HG02852 (cell line): Measurements from ENCODE around the gene MYO1D.
"Not testable (repeated sequence)": the region's sequence is repeated elsewhere in the genome, so short reads cannot be mapped to it uniquely, and the experiment has no call there.

Experiments
- ATAC-seq: cut with Tn5 transposase; IDR thresholded peaks from one replicate; pipeline ENCODE4 v1.9.1; 2021; ENCODE audit warnings: mild to moderate bottlenecking, moderate library complexity; ENCODE audit not compliant: unreplicated experiment

The MYO1D gene

GRCh38 chr17:32693194-32693897 is 183.6 kb downstream of the MYO1D start:
- no peak for ATAC-seq

- no peak for ATAC-seq
Measured at GRCh38 chr17:32692179-32692578, 184.7 kb downstream of the MYO1D start.

DNA sequence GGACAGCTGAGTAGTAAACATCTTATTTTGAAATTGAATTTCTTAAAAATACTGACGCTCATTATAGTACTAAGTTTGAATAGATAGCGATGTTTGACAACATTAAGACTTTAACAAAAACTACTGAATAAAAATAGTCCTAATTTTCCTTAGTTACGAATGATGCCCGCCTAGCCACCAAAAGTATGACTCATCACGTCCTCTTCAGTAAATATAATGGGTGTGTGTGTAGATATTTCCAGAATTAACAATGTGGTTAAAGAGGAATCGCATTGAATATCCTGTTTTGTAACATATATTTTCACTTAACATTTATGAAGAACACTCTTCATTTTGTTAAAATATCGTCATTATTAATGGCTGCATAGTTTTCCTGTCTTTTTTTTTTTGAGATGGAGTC is 187.6 kb downstream of the MYO1D start:
- no peak for ATAC-seq

DNA sequence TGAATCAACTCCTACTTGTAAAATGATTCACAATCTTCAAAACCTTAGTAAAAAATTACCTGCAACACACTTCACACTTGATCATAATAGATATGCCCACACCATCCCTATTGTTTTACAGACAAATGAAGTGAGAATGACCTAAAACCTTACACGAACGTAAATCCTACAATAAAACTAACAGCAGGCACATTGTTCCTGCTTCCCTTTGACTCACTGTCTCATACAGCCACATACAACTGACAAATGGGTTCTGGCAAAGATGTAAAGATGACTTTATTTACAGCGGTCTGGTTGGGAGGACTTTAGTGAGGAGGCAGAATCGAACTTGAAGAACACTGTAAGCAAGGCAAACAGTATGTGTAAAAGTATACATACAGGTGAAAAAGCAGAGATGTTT is 188.7 kb downstream of the MYO1D start:
- no peak for ATAC-seq

- no peak for ATAC-seq
Measured at GRCh38 chr17:32684087-32684958, 192.6 kb downstream of the MYO1D start.

DNA sequence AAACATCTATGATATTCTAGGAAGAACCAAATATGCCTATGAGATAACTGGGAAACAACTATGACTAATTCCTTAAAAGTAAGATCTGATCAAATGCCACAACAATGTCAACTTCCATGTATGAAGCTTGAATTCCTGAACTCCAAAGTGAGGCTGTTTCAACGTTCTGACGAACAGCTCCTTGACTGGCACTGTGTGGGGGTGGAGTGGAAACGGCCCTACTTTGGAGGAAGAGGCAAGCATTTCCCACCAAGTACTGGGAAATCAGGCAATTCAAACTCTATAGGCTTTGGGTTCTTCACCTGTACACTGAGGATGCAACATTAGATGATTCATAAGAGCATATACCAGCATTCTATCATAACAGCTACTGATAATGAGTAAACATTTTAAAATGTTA is 203.0 kb downstream of the MYO1D start:
- ATAC-seq: no peak

DNA sequence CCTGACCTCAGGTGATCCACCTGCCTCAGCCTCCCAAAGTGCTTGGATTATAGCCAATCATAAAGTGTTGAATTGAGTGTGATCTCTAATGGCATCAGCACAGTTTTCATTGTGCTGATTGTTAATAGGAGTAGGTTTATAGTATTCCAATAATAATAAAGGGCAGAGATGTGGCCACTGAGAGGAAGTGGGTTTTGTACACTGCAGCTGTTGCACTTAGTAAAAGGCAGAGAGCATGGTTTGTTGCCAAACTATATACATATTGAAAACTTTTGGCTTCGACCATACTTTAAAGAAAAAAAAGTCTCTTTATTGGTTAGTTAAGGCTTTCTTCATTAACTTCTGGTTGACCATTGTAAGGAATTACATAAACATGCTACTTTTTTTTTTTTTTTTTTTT is 204.2 kb downstream of the MYO1D start:
- ATAC-seq: no peak

DNA sequence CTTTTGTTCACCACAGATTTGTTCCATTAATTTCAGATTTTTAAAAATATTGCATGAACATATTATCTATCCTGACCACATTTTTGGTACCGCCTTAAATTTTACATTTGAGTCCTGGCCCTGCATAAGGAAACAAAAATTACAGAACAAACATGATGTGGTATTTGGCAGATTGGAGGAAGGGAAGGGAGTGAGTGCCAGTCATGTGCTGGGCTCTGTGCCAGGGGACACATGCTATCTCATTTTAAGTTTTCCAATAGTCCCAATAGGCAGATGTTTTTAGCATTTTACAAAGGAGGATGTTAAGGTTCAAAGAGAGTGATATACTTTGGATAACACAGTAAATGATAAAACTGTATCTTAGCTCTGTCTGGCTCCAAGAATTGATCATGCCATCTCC is 205.0 kb downstream of the MYO1D start:
- no peak for ATAC-seq

DNA sequence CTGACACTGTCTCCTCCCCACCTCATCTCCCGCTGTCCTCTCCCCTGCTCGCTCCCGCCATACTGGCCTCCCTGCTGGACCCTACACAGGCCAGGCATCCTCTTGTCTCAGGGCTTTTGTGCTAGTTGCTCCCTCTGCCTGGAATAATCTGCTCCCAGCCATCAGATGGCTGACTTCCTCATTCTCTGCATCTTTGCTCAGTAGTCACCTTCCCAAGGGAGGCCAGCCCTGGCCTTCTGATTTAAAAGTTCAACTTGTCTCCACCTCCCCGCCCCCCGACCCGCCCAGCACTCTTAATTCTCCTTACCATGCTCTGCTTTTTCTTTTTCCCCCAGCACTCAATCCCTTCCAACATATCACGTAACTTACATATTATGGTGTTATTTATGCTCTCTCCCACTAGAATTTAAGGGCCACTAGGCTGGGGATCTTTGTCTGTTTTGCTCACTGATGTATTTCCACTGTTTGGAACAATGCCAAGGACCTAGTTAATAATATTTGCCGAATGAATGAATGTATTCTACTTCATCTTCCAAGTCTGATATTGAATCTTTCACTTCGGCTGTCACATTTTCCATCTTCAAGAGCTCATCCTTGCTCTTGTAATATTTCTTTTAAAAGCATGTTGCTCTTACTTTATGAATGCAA is 211.9 kb downstream of the MYO1D start:
- no peak for ATAC-seq

DNA sequence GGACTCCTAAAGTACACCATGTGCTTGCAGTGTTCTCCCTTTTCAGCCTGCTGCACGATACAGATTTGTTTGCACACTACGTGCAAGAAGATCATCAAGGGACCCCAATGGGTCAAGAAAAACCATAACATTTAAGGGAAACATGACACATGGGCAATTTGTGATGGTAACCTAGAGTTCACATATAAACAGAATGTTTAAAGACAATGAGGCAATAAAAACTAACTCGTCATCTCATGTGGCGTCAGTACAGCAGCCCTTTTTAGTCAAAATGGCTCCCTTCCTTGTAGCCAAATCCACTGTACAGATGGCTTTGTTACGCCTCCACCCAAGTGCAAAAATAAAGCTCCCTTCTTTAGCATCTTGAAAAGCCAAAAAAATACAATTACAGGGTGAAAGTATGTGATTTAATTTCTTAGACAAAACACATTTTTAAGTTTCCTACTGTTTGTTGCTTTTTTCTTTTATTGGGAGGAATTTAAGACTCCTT is 216.4 kb downstream of the MYO1D start:
- ATAC-seq: no peak

DNA sequence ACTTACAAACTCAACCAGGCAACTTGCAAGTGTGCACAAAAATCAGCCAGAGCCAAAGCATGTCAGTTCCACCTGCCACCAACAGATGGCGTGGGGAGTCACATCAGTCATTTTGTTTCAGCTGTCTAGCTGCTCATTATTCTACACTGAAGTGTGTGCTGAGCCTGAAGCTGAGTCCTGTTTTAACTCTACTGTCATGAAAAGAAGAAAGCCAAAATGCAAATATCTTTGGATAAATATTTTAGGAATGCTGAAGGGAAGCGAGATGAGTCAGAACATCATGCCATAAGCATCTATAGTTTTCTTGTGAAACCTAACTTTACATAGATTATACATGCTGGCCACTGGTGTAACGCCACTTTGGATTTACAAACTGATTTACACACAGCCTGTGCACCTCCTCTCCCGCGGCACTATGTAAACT is 217.5 kb downstream of the MYO1D start:
- no peak for ATAC-seq

- no peak for ATAC-seq
Measured at GRCh38 chr17:32658470-32659418, 218.2 kb downstream of the MYO1D start.

- no peak for ATAC-seq
Measured at GRCh38 chr17:32656886-32657285, 220.0 kb downstream of the MYO1D start.

GRCh38 chr17:32654324-32654723 is 222.6 kb downstream of the MYO1D start:
- ATAC-seq: no peak

GRCh38 chr17:32651084-32651483 is 225.8 kb downstream of the MYO1D start:
- no peak for ATAC-seq

DNA sequence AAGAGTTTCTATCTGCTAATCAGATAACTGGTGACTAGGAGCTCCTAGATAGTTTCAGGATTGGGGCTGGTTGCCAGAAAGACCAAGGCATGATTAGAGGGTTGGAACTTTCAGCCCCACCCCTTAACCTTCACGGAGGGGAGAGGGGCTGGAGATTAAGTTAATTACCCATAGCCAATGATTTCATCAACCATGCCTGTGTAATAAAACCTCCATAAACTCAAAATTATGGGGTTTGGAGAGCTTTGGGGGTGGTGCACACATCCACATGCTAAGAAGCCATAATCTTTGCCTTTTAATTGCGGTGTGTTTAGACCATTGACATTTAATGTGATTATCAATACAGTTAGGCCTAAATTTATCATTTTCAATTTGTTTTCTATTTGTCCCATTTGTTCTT is 228.5 kb downstream of the MYO1D start:
- ATAC-seq: no peak

DNA sequence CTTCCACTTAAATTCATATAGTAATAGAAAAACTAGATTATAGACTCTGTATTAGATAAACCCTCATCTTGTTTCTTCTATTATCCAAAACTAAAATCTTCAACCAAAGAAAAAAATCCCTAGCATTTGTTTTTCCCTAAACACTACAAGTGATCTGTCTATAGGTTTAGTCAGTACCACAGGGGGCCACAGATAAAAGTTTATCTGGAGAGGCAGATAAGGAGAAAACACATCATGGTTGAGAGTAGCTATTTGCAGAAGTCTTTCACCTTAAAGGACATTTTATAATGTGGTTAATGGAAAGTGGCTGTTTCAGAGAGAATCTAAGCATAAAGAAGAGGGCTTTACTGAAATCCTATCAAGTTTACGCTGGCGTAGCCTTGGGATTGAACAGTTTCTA is 230.0 kb downstream of the MYO1D start:
- no peak for ATAC-seq

GRCh38 chr17:32641514-32641913 is 235.4 kb downstream of the MYO1D start:
- ATAC-seq: not testable (repeated sequence)

DNA sequence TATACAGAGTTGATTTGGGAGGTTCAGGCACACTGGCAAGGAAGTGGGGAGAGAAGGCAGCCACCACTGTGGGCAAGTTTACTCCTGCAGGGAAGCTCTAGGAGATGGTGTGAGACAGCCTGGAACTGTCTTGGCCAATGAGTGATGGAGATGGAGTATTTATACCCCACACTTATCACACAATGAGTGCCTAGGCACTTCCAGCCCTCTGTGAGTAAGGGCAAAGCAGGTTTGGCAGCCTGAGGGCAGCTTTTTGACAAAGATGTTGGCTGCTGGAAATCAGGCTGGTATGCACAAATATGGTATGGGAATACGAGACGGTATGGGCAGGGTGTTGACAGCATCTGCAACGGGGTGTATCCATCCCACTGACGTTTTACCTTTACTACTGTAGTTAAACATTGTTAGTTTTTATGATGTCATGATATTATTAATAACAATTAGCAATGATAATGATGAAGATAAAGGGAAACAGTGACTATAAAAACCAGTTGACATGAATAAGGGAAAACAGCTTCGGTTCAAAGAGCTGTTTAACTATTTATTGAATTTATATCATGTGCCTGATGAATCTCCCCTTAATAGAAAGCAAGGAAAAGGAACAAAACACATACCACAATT is 240.2 kb downstream of the MYO1D start:
- no peak for ATAC-seq

DNA sequence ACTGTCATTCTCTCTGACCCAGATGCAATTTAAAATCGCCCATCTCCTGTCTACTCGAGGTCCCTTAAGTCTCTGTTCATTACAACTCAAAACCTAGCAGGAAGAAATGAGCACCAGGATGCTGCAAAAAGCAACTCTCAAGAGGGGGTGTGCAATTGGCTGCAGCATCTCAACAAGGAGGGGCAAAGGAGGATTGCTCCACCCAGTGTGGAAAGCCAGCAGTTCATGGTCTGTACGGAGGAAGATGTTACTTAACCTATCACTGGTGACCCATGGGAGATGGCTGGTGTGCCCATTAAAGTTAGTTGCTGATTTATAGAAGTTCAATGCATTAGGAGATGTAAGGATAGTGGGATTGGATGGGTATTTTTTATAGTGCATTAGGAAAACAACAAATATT is 242.8 kb downstream of the MYO1D start:
- ATAC-seq: no peak
